ENCODE results near the gene RNF130.
A peak's percentile ranks its signal among the peaks of the same experiment; 100 is the strongest.

Gene RNF130

GRCh38 chr5:180071531-180072255 is at the start of gene RNF130:
Gene RNF130 (minus strand): TSS chr5:180071759. CDS start chr5:180071702, 57 bp downstream.
- DNase-seq = peak; percentile 92

GRCh38 chr5:180120237-180121101 is 48.9 kb upstream of the RNF130 start:
- DNase-seq = no peak

- no peak for DNase-seq
Observed at GRCh38 chr5:180119903-180120236, 48.3 kb upstream of the RNF130 start.

GRCh38 chr5:180119031-180119902 is 47.7 kb upstream of the RNF130 start:
- no peak for DNase-seq

GRCh38 chr5:180118391-180118791 is 46.8 kb upstream of the RNF130 start:
- DNase-seq = no peak

- no peak for DNase-seq
Observed at GRCh38 chr5:180117000-180117725, 45.6 kb upstream of the RNF130 start.

- no peak for DNase-seq
Observed at GRCh38 chr5:180116077-180116999, 44.8 kb upstream of the RNF130 start.

GRCh38 chr5:180115326-180116076 is 43.9 kb upstream of the RNF130 start:
- no peak for DNase-seq

- DNase-seq = no peak
Observed at GRCh38 chr5:180114304-180115003, 42.9 kb upstream of the RNF130 start.

GRCh38 chr5:180113660-180114303 is 42.2 kb upstream of the RNF130 start:
- DNase-seq = no peak

GRCh38 chr5:180112181-180112861 is 40.8 kb upstream of the RNF130 start:
- DNase-seq = no peak

GRCh38 chr5:180111273-180112002 is 39.9 kb upstream of the RNF130 start:
- no peak for DNase-seq

GRCh38 chr5:180109920-180110319 is 38.4 kb upstream of the RNF130 start:
- DNase-seq = no peak

- DNase-seq = no peak
Observed at GRCh38 chr5:180107005-180107404, 35.4 kb upstream of the RNF130 start.

- no peak for DNase-seq
Observed at GRCh38 chr5:180105827-180106312, 34.3 kb upstream of the RNF130 start.

GRCh38 chr5:180104168-180104530 is 32.6 kb upstream of the RNF130 start:
- DNase-seq = no peak

- no peak for DNase-seq
Observed at GRCh38 chr5:180103487-180104167, 32.1 kb upstream of the RNF130 start.

Data from midbrain (tissue), 1 donor.